Ovary (tissue), 9 donors: Measurements from ENCODE around the gene NRXN3. TPM values are rescaled to one million over a fixed set of nuclear protein-coding genes. Genes with fewer than 3 reads are reported as not detected.

Experiments used
- DNase-seq, 5 donors: peaks; one replicate each; pipeline ENCODE4 v3.0.0-alpha.2; 2019 to 2020
- H3K27ac ChIP-seq, 2 donors: fragments of 200-600 bp; one replicate each; pipeline versions ENCODE4 v1.5.1 to v1.8.0; 2019 to 2022
- H3K27me3 ChIP-seq: fragments of 200-600 bp; one replicate; pipeline ENCODE4 v1.8.0; 2022
- H3K36me3 ChIP-seq: fragments of 200-600 bp; sonication (generic); one replicate; pipeline ENCODE4 v1.5.1; 2019
- H3K4me1 ChIP-seq: one replicate; pipeline ENCODE4 v1.8.1; 2013; ENCODE audit warnings: mild to moderate bottlenecking, moderate library complexity; ENCODE audit not compliant: insufficient read depth
- H3K4me3 ChIP-seq: fragments of 200-600 bp; sonication (generic); one replicate; pipeline ENCODE4 v1.5.1; 2017
- H3K9me3 ChIP-seq, 2 donors: fragments of 200-600 bp in 1 of 2; sonication (generic) in 1 of 2; one replicate each; pipeline versions ENCODE4 v1.5.1 to v1.8.1; 2013 to 2019; ENCODE audit warnings: mild to moderate bottlenecking in 1 of 2, moderate library complexity in 1 of 2
- EP300 ChIP-seq: sonication (generic); formaldehyde crosslinking; IDR thresholded peaks from one replicate; pipeline ENCODE4 v1.6.1; 2017; ENCODE audit warnings: antibody characterized with exemption
- POLR2A ChIP-seq: fragments of 450-650 bp; IDR thresholded peaks from one replicate; pipeline ENCODE4 v1.6.1; 2017; ENCODE audit warnings: antibody characterized with exemption, mild to moderate bottlenecking, moderate library complexity
- WGBS, 3 donors: extraction: QIAGEN DNeasy Blood & Tissue Kit in 1 of 3; methylation state at CpG; one replicate each; pipeline versions ENCODE4 v1.1.5 to v1.1.7; 2013 to 2017; 5-methylcytosine and 5-hydroxymethylcytosine counted together
- intact Hi-C, 4 donors: fragments of 100-400 bp; cut with DNase I; formaldehyde crosslinking; loops; one replicate each; pipeline versions ENCODE4 v1.11.0 to v1.15.1; 2022 to 2023
- polyA plus RNA-seq, 2 donors: library from polyadenylated mRNA; stranded (reverse); fragments of 200-250 nt in 1 of 2; fragments of 350-450 nt in 1 of 2; fragmentation: Illumina TruSeq in 1 of 2; extraction: RNeasy Lipid Tissue Mini Kit (QIAGEN cat#74804) in 1 of 2; gene quantifications; one replicate each; pipeline ENCODE4 v1.2.3, GENCODE V29; 2013 to 2014
- total RNA-seq, 7 donors: library from RNA; depleted of rRNA in 2 of 7; stranded (reverse); fragments of >200 nt in 2 of 7; fragmentation: NEBNext Ultra II Directional in 3 of 7; extraction: Animal tissue kit (Norgen Biotek cat#: 25700) in 3 of 7; gene quantifications; one replicate each; pipeline versions ENCODE4 v1.1.0 to v1.2.4, GENCODE V29; 2016 to 2023
- TF ChIP-seq, protein P1 (sequence below), 3 donors: fragments of 450-650 bp in 2 of 3; fragments of 200-600 bp in 1 of 3; IDR thresholded peaks; one replicate each; pipeline versions ENCODE4 v1.5.1 to v1.8.0; 2016 to 2022; ENCODE audit warnings: antibody characterized with exemption in 3 of 3, mild to moderate bottlenecking in 1 of 3
- donor health status: DM: no; HTN: no; CAD: no; lungs with moderate emphysema.
- donor health status: DM: no; HTN: no; CAD: no.
- donor health status: Bipolar disorder and iron deficiency.
- donor health status: DM: yes; HTN: yes; CAD: no.
- donor health status: DM: no; HTN: no; CAD: no.
- donor health status: DM: yes; HTN: yes; CAD: no.

The NRXN3 gene
- total and polyA plus RNA-seq, 9 donors: 0.28 to 6.2 (median 0.82) TPM

DNA sequence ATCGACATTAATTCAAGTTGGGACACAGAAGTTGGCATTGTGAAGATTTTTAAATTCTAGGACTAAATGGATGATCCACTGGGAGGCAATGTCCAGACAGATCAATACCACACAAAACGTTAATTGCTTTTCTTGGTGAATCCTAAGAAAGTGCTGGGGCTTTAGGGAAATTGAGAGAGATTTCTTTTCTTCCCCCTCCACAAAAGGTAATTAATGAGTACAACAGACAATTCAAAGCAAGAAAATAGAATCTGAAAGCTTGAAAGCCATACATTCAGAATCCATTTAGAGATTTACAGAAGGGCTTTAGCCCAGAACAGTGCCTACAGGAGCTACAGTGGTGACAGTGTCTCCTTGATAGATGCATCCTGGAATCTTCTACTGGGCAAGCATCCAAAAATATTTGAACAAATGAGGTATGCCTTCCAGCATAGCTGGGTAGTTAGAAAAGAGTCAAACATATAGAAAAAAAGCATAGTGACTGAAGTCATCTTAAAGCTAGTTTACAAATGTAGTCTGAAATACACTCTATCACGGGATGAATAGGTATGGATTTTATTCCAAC lies 1323.0 kb downstream of the NRXN3 start:
- TF ChIP-seq, protein P1, sequence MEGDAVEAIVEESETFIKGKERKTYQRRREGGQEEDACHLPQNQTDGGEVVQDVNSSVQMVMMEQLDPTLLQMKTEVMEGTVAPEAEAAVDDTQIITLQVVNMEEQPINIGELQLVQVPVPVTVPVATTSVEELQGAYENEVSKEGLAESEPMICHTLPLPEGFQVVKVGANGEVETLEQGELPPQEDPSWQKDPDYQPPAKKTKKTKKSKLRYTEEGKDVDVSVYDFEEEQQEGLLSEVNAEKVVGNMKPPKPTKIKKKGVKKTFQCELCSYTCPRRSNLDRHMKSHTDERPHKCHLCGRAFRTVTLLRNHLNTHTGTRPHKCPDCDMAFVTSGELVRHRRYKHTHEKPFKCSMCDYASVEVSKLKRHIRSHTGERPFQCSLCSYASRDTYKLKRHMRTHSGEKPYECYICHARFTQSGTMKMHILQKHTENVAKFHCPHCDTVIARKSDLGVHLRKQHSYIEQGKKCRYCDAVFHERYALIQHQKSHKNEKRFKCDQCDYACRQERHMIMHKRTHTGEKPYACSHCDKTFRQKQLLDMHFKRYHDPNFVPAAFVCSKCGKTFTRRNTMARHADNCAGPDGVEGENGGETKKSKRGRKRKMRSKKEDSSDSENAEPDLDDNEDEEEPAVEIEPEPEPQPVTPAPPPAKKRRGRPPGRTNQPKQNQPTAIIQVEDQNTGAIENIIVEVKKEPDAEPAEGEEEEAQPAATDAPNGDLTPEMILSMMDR (IDR thresholded peaks at IDR 0.05): no peak
- no peak for TF ChIP-seq EP300
- TF ChIP-seq POLR2A: no peak
- Histone ChIP-seq H3K9me3 (no peaks in the 10 kb centered on the region), H3K4me1 (no peaks in the 10 kb centered on the region), H3K36me3 (no peaks in the 10 kb centered on the region), H3K27ac (no peak overlapping the region), H3K27me3 (no peaks in the 10 kb centered on the region), H3K4me3 (no peak overlapping the region)
- WGBS, 3 donors: 75 to 86% (median 75%) methylated on average over 3 of the region's 3 CpGs
- intact Hi-C loops: no loop called here
- DNase-seq: no peak

DNA sequence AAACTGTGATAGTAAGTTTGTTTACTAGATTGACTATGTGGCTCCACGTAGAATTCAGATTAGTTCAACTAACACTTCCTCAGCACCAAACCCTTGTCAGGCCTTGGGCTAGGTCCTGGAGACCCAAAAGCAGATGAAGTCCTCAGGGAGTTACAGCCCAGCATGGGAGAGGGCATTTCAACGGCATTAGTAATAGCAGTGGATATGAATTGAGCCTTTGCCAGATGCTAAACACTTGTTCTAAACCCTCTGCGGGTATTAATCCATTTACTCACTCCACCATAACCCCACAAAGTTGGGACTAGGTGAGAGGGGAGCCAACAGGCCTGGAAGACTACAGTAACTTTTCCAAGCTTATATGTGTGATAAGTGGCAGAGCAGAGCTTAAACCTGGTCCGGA lies 1326.5 kb downstream of the NRXN3 start:
- H3K27me3 ChIP-seq: no peaks in the 10 kb centered on the region
- no peaks in the 10 kb centered on the region for H3K36me3 ChIP-seq
- H3K9me3 ChIP-seq: no peaks in the 10 kb centered on the region
- TF ChIP-seq POLR2A (no peak), EP300 (no peak)
- TF ChIP-seq, protein P1 (IDR thresholded peaks at IDR 0.05): no peak
- H3K4me1 ChIP-seq: no peaks in the 10 kb centered on the region
- no peak overlapping the region for H3K4me3 ChIP-seq
- no peak for DNase-seq
- intact Hi-C loops: no loop called here
- WGBS, 3 donors: 70 to 83% (median 79%) methylated on average over 4 of the region's 4 CpGs
- no peak overlapping the region for H3K27ac ChIP-seq

DNA sequence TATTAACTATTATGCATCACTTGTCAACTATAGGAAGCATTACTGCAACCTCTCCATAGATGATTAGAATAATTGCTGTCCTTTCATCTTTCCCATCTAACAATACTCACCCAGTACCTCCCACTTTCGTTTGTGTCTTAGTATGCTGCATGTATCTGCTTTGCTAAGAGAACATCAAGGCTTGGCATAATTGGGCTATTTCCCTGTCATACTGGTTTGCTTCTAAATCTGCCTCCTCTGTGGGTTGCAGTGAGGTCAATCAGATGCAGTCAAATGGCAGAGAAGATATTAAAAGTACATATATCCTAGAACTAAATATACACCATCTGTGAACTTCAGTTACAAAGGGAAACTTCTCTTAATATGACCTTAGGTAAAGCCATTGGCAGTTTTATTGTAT lies 1330.3 kb downstream of the NRXN3 start:
- TF ChIP-seq POLR2A (no peak), EP300 (no peak)
- TF ChIP-seq, protein P1 (IDR thresholded peaks at IDR 0.05): no peak
- WGBS, 3 donors: 30 to 58% (median 37%) methylated on average over 1 of the region's 1 CpG
- DNase-seq: no peak
- Histone ChIP-seq H3K4me3 (no peak overlapping the region), H3K36me3 (no peaks in the 10 kb centered on the region), H3K4me1 (no peaks in the 10 kb centered on the region), H3K9me3 (no peaks in the 10 kb centered on the region), H3K27ac (no peak overlapping the region), H3K27me3 (no peaks in the 10 kb centered on the region)
- intact Hi-C loops: no loop called here

DNA sequence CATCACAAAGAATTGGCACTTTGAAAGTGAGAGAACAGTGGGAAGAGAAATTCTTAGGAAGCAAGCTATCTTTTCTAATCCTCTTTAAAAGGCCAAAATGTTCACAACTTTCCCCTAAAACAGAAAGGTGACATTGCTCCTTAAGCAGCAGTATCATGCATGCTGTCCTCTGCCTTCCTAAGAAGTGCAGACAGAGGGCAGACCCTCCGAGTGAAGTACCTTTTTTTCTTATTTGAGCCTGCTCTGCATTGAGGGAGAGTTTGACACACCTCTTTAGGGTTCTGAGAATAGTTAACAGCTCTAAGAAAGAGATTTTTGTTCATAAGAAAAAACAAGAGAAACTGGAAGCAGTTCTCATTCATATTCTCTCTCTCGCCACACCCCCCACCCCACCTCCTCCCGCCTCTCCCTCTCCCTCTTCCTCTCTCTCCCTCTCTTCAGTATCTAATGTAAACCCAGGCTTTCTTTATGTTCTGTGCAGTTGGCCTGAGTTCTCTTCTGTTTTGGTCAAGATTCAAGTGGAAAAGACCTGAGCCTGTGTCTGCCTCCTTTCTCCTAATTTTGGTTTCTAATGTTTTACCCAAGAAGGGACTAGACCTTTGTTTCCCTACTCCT lies 1332.1 kb downstream of the NRXN3 start:
- DNase-seq: no peak
- intact Hi-C loops: no loop called here
- no peaks in the 10 kb centered on the region for H3K9me3 ChIP-seq
- 42 to 51% (median 43%) methylated on average over 3 of the region's 3 CpGs for WGBS, 3 donors
- no peaks in the 10 kb centered on the region for H3K27me3 ChIP-seq
- no peaks in the 10 kb centered on the region for H3K36me3 ChIP-seq
- H3K4me3 ChIP-seq: no peak overlapping the region
- H3K4me1 ChIP-seq: no peaks in the 10 kb centered on the region
- H3K27ac ChIP-seq: no peak overlapping the region
- TF ChIP-seq POLR2A (no peak), EP300 (no peak)
- TF ChIP-seq, protein P1 (IDR thresholded peaks at IDR 0.05): no peak
